K562 (cell line): ENCODE results near the gene SOS1.

Source experiments
- CTCF ChIP-seq, 3 experiments: IDR thresholded peaks in 2 of 3; conservative IDR thresholded peaks in 1 of 3; 2 replicates each; pipeline ENCODE4 v1.5.1; 2011 to 2012; ENCODE audit warnings: low read length in 3 of 3, mild to moderate bottlenecking in 3 of 3, control low read depth in 2 of 3, improper control_type of control experiment in 1 of 3, inconsistent platforms in 1 of 3, low read depth in 1 of 3, mixed read lengths in 1 of 3, moderate library complexity in 1 of 3; ENCODE audit not compliant: insufficient read depth in 2 of 3
- POLR2A ChIP-seq: fragments of 450-650 bp; conservative IDR thresholded peaks from 2 replicates; pipeline ENCODE4 v1.6.1; 2016

GRCh38 chr2:39024833-39025232 lies 96.0 kb downstream of the SOS1 start:
- TF ChIP-seq CTCF (IDR thresholded peaks at IDR 0.05 in 2 of 3, conservative IDR thresholded peaks at IDR 0.05 in 1 of 3; ENCODE audit: insufficient read depth in 2 of 3, low read depth in 1 of 3, low read length in 3 of 3) (no peak), POLR2A (no peak)
